Kidney capillary endothelial cell (primary cell): ENCODE measurements around the gene MYADM.
A peak's percentile ranks its signal among the peaks of the same experiment; 100 is the strongest.
"Not testable (repeated sequence)": the region's sequence is repeated elsewhere in the genome, so short reads cannot be mapped to it uniquely, and the experiment has no call there.

Experiments used
- DNase-seq: peaks from one replicate; pipeline ENCODE4 v3.0.0-alpha.2; 2018; ENCODE audit warnings: low spot score

Gene MYADM, protein sequence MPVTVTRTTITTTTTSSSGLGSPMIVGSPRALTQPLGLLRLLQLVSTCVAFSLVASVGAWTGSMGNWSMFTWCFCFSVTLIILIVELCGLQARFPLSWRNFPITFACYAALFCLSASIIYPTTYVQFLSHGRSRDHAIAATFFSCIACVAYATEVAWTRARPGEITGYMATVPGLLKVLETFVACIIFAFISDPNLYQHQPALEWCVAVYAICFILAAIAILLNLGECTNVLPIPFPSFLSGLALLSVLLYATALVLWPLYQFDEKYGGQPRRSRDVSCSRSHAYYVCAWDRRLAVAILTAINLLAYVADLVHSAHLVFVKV

DNA sequence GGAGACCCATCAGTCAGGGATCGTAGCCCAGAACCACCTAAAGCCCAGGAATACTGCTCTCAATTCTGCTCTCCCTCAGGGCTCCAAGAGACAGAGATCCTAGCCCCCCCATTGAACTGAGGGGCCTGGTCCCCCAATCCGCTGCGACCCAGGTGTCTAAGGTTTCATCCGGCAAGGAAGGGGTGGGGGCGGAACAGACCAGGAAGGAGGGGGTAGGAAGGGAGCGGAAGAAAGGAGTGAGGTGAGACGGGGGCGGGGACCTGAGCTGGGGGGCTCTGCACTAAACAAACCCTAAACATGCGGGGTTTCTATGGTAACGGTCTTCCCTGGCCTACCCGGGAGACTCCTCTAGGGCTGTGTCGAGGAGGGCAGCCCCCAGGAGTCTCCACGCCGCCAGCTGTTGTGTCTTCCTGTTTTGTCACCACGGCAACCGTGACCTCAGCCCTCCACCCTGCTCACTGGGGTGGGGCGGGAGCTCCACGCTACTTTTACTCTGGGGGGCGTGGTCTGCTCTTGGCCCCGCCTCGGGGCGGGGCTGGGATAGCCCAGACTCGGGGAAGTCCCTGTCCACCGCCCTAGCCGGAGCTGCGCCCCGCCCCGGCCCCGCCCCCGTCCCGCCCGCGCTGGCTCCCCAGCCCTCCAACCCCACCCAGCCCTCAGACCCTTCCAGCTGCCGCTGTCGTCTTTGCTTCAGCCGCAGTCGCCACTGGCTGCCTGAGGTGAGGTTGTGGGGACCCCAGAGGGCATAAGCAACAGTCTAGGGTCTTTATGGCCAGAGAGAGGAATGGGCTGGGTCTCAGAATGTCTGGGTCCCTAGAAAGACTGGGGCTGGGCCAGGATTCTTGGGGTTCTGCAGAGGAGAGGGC is at the start of gene MYADM:
Gene MYADM (plus strand): TSS at position 659 of the 866 bp plus-strand sequence. CDS start 5,647 bp downstream, outside the sequence.
- DNase-seq = peak; percentile 99

DNA sequence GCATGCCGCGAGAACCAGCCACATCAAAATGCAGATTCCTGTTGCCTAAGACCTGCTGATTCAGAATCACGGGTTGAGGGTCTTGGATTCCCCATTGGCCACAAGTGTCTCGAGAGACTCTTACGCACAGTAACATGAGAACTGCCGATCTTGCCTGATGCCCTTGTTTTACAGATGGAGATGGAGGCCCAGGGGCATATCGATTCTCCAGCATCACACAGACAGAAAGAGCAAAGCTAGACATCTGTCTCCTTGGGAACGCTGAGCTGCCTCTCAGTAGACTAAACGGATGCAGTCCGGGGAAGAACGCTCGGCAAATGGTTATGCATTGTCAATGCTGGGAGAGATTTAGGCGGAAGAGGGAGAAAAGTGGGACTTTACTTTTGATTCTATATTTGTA is 48.9 kb upstream of the MYADM start:
- no peak for DNase-seq

DNA sequence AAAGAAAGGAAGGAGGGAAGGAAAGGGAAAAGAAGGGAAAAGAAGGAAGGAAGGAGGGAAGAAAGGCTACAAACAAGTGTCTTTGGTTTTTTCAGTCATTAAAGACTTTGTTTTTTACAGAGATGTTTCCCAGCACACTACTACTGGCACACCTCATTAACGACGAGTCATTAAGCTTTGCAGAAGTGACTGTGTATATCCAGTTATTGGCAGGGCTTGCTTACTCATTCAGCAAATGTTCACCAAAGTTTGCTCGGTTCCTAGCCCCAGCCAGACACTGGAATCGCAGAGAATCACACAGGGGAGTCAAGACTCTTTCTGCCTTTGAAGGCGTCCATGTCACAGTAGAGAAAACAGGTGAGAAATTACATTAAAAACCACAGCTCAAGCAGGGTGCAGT is 47.8 kb upstream of the MYADM start:
- DNase-seq = no peak

DNA sequence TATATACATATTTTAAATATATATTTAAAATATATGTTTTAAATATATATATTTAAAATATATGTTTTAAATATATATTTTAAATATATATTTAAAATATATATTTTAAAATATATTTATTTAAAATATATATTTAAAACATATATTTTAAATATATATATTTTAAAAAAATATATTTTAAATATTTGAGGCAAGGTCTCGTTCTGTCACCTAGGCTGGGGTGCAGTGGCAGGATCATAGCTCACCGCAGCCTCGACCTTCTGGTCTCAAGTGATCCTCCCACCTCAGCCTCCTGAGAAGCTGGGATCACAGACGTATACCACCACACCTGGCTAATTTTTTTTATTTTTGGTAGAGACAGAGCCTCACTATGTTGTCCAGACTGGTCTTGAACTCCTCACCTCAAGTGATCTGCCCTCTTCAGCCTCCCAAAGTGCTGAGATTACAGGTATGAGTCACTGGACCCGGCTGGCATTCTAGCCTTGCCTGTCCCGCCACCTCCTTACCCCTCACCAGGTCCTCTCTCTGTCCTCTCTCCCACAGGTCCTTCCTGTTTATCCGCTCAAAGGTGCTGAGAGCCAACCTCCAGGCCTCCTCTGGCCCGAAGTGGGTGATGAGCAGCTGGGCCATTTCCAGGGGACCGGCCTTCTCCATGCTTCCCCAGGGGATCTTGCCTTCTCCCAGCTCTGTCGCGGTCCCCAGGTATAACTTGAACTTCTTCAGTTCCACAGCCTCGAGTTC is 44.1 kb upstream of the MYADM start:
- no peak for DNase-seq

DNA sequence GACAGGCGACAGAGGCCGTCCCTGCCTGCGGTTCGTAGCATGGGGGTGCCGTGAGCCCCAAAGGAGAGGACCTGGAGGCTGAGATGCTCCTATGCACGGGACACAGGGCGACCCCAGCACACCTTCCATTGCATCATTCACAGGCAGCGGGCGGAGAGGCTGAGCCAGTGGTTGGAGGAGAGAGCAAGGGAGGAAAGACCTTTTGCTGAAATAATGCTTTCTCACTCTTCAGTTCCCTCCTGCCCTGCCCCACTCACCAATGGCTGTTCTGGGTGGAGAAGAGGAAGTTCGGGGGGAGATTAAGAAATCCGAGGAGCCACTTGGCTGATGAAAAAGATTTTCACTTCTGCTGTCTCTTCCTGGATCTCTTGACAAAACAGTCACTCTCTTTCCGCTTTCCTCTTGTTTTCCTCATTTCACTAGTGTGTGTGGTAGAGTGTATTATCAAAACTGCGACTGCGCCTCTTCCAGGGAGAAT is 43.5 kb upstream of the MYADM start, which contains the start of gene NLRP12:
Gene NLRP12 (minus strand): TSS at position 181 of the 478 bp plus-strand sequence. CDS start 140 bp downstream, at position 41.
- DNase-seq = no peak

DNA sequence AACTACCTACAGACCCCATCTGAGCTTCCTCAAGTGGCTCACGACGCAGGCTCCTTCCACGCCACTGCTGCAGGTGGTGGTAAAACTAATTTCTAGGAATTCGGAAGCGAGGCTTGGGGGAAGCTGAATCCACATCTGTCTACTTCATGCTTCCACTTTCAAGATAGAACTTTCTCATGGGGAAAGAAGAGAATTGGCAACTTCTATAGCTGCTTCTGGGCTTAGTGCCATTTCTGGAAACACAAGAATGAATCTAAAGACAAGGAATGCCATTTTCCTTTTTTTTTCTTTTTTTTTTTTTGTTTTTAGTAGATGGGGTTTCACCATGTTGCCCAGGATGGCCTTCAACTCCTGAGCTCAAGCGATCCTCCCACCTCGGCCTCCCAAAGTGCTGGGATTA is 40.8 kb upstream of the MYADM start:
- DNase-seq = no peak

DNA sequence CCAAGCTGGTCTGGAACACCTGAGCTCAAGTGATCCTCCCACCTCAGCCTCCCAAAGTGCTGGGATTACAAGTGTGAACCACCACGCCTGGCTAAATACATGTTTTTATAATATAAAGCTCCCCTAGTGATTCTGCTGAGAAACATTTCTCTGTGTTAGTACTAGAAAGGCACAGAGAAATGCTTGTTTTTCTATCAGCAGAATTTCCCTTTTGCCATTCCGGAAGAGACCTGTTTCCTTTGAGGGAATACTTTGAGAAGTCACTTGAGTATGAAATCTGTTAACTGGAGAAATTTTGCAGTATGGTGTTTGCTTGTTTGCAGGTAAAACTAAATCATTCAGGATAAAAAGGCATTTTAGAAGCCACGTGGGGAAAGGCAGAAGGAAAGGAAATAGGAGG is 39.2 kb upstream of the MYADM start:
- no peak for DNase-seq

DNA sequence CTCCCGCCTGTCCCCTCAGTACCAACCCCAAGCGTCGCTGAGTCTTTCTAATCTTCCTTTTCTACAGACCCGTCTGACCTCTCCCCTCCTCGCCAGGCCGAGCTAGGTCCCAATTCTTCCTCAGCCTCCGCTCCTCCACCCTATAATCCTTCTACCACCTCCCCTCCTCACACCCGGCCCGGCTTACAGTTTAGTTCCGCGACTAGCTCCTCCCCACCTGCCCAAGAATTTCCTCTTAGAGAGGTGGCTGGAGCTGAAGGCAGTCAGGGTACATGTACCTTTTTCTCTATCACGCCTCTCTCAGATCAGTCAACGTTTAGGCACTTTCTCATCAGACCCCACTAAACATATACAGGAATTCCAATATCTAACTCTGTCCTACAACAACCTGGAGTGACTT is 34.8 kb upstream of the MYADM start:
- DNase-seq = not testable (repeated sequence)

DNA sequence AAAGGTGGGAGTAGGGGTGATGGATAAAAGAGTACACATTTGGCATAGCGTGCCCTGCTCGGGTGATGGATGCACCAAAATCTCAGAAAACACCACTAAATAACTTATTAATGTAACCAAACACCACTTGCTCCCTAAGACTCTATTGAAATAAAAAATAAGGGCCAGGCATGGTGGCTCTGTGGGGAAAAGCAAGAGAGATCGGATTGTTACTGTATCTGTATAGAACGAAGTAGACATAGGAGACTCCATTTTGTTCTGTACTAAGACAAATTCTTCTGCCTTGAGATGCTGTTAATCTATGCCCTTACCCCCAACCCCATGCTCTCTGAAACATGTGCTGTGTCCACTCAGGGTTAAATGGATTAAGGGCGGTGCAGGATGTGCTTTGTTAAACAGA is 29.2 kb upstream of the MYADM start:
- DNase-seq = not testable (repeated sequence)

DNA sequence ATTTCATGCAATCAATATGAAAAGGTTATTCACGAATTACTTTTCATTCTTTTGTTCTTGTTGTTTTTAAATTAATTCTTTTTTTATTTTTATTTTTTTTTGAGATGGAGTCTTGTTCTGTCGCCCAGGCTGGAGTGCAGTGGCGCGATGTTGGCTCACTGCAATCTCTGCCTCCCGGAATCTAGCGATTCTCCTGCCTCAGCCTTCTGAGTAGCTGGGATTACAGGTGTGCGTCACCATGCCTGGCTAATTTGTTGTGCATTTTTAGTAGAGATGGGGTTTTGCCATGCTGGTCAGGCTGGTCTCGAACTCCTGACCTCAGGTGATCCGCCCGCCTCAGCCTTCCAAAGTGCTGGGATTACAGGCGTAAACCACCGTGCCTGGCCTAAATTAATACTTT is 27.4 kb upstream of the MYADM start:
- not testable (repeated sequence) for DNase-seq

DNA sequence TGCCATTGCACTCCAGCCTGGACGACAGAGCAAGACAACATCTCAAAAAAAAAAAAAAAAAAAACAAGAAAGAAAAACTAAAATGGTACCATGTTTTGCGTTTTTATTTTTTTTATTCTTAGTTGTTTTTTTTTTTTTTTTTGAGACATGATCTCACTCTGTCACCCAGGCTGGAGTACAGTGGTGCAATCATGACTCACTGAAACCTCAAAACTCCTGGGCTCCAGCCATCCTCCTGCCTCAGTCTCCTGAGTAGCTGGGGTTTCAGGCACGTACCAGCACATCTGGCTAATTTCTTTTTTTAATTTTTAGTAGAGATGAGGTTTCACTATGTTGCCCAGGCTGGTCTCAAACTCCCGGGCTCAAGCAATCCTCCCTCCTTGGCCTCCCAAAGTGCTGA is 26.8 kb upstream of the MYADM start:
- not testable (repeated sequence) for DNase-seq

DNA sequence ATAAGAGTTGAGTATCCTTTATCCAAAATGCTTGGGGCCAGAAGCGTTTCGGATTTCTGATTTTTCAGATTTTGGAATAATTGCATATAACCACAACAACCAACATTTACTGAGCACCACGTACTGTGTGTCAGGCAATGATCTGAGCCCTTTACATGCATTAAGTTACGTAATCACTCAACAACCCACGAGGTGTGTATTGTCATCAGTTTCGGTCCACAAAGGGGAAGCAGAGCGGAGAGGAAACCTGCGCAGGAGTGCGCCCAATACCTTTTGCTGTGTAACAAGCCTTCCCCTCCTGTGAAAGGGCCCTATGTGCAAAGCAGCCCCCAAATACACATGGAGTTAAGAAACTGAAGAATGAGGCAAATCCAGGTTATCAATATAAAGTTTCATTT is 22.8 kb upstream of the MYADM start:
- DNase-seq = no peak

DNA sequence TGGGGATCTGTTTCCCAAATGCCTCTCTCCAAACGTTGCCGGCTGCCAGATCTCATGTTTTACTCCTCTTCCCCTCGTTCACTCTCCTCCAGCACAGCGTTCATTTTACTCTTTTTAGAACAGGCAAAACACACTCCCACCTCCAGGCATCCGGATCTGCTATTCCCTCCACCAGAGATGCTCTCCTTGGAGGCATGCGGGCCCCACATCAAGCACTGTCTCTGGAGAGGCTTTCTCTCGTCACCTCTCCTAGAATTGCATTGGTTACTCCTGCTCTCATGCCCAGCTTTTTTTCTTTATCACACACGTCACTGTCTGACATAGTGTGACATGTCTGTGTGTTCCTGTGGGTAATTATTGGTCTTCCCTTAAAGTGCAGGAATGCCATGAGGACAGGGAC is 20.1 kb upstream of the MYADM start:
- no peak for DNase-seq

DNA sequence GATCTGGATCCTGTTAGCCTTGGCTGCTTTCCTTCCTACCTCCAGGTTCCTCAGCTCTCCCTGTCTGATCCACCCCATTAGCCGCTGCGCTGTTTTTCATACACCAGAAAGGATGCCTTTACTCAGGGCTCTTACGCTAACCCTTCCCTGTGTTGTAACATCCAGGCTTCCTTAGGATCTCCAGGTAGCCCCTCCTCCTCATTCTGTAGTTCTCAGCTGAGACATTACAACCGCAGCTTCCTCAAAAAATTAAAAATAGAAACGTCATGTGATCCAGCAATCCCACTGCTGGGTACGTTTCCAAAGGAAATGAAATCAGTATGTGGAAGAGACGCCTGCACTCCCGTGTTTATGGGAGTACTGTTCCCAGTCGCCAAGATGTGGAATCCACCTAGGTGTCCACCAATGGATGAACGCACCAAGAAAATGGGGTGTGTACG is 18.4 kb upstream of the MYADM start:
- DNase-seq = peak; percentile 85

DNA sequence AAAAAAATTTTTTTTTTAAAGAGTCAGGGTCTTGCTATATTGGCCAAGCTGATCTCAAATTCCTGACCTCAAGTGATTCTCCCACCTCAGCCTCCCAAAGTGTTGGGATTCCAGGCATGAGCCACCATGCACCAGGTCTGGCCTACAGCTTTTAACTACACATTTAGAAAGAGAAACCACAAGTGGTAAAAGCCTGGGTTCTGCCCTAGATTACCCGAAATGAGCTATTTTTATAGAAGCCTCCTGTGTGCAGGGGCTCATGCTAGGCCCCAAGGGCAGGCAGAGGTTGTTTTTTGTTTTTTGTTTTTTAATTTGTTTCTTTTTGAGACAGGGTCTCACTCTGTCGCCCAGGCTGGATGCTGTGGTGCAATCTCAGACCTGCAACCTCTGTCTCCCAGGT is 14.0 kb upstream of the MYADM start:
- no peak for DNase-seq

DNA sequence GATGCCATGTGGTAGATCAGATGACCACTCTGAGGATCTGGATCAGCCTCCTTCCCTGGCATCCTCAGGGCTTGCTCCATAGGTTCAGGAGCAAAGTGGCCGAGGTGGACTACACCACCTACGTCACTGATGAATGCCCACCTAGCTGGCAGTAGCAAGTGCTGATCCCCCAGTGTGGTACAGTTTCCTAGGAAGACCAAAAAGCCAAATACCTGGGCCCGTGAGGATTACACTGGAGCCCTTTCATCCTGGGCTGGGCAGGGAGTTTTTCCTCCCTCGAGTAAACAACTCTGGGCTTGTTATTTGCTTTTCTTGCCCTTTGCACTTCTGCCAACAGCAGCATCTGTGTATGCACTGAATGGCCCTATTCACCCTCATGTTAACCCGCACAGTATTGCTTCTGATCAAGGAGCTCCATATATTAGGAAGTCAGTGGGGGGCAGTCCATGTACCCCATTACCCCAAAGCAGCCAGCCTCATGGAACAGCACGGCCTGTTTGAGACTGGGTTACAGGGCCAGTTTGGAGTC is 3.3 kb upstream of the MYADM start:
- no peak for DNase-seq

DNA sequence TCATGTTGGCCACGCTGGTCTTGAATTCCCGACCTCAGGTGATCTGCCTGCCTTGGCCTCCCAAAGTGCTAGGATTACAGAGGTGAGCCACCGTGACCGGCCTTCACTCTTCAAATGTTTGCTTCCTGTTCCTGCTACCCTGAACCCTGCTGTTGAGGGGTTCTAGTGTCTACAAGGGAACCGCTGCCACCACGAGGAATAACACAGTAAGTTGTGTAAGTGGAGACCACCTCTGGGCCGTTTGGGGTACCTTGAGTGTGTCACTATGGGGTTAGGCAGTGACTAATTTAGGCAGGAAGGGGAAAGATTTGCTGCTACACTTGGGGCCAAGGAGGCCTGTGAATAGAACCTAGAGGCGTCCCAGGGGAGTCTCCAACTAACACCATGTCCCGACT is 2.2 kb upstream of the MYADM start:
- DNase-seq = no peak

DNA sequence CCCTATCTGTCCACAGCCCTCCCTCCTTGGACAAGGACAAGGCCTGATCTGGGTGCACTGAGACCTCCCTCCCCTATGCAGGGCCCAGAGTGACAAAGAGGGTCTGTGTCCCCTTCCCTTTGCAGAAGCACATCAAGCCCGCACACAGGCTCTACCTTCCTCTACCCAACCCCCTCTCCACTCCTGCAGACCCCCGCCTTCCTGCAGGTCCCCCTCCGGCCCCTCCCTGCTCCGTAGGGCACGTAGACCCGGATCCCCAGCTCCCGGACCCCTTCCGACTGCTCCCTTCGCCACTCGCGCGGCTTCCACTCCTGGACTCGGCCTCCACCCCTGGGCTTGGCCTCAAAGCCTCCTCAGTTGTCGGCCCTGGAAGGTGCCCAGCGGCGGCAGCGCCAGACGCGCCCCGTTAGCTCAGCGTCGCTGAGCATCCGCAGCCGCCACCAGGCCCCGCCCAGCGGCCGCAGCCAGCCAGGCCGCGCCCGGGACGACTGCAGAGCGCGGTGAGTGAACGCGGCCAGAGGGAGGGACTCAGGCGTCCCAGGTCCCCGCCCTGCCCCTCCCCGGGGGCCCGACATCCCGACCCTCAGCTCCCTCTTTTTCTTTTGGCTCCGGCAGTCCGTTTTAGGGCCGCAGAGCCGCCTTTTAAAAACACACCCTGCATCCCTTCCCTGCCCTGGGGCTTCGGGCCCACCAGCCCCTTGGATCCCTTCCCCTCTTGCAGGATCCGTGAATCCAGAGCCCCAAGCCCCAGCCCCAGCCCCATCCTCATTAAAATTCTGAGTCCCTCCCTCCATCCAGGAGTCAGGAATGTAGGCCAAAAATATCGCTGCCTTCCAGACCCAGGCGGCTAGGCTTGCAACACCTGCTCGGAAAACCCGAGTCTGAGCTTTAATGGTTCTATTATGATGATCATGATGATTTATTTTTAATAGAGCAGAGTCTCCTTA is 1.5 kb upstream of the MYADM start:
- DNase-seq = no peak

DNA sequence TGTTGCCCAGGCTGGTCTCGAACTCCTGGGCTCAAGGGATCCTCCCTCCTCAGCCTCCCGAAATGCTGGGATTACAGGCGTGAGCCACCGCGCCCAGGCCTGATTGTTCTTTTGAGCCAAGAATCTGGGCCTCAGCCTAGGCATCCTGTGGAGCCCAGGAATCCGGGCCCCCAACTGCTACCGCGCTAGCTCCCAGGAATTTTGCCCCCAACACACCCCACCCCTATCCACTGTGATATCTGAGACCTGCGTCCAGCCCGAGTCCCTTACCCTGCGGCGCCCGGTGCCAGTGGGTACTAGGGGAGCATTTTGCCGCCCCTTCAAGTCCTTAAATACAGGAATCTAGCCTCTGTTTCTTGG is 838 bp upstream of the MYADM start:
- no peak for DNase-seq

DNA sequence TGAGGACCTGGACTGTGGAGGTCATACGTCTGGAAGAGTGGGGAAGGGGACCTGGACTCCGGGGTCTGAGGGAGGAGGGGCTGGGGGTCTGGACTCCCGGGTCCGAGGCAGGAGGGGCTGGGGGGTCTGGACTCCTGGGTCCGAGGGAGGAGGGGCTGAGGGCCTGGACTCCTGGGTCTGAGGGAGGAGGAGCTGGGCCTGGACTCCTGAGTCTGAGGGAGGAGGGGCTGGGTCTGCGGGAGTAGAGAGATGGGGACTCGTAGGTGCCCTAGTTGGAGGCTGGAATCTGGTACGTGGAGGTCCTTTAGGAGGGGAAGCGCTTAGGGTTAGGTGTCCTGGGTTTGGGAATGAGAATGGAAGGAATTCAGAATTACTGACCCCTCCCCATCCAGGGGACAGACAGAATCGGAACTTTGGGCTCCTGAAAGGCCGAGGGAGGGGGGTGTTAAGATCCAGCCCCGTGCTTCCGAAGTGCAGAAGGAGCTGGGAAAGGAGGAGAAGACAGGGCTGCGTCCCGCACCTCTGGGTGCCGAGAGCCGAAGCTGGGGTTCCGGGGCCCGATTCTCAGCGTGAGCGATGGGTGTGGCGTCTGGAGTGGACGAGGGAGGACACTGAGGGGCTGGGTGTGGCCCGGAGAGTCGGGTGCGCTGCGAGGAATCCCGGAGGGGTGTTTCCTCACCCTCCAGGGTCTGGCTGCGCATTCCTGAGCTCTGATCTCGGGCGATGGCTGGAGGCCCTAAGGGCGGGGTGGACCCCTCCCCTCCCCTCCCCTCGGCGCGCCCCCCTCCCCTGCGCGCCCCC is 608 bp downstream of the MYADM start:
- DNase-seq = no peak
